ENCODE data around the gene NRXN3.

NRXN3 gene

DNA sequence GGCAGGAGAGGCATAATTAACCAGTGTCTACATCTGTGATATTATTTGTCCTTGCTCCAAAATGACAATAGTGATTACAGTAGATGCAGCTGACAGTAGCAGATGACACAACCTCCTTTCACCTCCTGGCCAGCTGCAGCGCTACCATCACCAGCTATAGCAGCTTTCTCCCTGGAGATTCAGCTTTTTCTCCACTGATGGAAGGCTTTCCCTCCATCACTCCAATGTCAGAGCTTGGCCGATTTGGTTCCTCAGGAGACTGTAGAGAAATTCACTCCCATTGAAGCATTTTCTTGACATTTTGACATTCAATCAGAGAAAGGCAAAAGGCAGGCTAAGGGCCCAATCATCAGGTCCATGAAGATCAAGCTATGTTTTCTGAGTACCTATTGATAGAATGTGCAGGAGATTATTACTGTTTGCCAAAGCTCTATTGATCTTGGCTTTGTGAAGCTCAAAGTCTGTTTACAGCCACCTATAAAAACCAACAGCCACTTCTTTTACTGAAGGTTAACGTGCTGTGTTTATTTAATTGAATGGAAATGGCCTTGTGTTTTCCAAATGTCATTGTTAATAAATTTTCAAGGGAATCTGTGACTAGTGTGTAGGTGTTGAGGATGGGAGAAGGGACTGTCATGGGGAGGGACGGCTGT lies 1256.1 kb downstream of the NRXN3 start:
- TF ChIP-seq CTCF (IDR thresholded peaks at IDR 0.05; ENCODE audit: low read depth, low read length), result no peak
- no peak overlapping the region for H3K4me3 ChIP-seq (ENCODE audit: low read depth, low read length)

DNA sequence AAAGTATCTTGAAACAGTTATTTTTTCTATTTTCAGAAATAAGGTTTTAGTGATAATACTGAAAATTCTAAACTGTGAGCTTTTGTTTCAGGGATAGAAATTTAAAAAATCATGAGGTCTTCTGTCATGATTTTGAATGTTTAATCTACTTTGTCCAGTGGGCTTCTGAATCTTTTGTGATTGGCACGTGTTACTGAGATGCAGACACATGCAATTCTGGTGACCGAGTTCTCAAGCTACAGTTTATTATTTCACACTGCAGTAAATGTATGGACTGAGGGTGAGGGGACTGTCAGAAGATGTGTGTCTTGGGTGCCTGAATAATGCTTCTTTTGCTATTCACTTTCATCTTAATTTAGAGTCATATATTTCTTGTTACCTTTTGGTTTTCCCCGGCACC lies 1262.5 kb downstream of the NRXN3 start:
- no peak for TF ChIP-seq CTCF (IDR thresholded peaks at IDR 0.05; ENCODE audit: low read depth, low read length)
- no peak overlapping the region for H3K4me3 ChIP-seq (ENCODE audit: low read depth, low read length)

DNA sequence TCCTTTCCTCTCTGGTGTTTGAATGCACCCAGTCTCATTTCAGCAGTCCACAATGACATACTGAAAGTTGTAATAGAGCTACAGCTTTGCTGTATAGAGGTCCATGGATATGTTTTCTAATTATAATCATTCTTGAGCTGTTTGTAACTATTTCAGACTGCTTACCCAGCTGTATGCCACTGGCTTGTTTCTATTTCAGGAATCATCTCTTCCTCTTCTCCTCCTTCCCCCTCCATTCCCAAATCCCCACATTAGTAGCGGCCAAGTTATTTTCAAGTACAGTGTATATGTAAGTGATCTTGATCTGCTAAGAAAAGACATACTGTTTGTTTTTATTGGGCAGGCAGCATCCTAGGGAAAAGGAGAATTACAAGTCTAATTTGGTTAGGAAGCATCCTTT lies 1266.2 kb downstream of the NRXN3 start:
- no peak for TF ChIP-seq CTCF (IDR thresholded peaks at IDR 0.05; ENCODE audit: low read depth, low read length)
- no peak overlapping the region for H3K4me3 ChIP-seq (ENCODE audit: low read depth, low read length)

DNA sequence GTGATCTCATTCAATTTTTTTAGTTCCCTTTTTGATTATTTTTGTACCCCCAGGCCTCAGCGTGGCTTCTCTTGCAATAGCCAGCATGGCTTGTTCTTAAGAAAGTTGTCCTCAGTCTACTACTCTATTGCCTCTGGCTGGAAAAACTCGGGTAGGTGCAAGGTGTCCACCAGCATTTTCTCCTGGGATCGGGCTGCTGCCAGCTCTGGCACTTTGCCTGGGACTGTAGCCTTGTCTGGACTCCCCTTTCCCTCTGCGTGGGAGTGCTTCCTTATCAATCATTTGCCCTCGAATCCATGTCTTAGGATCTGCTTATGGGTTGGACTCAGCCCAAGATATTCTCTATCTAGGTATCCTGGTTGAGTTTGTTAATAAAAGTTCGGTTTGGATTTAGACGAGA lies 1267.8 kb downstream of the NRXN3 start:
- no peak overlapping the region for H3K4me3 ChIP-seq (ENCODE audit: low read depth, low read length)
- no peak for TF ChIP-seq CTCF (IDR thresholded peaks at IDR 0.05; ENCODE audit: low read depth, low read length)

DNA sequence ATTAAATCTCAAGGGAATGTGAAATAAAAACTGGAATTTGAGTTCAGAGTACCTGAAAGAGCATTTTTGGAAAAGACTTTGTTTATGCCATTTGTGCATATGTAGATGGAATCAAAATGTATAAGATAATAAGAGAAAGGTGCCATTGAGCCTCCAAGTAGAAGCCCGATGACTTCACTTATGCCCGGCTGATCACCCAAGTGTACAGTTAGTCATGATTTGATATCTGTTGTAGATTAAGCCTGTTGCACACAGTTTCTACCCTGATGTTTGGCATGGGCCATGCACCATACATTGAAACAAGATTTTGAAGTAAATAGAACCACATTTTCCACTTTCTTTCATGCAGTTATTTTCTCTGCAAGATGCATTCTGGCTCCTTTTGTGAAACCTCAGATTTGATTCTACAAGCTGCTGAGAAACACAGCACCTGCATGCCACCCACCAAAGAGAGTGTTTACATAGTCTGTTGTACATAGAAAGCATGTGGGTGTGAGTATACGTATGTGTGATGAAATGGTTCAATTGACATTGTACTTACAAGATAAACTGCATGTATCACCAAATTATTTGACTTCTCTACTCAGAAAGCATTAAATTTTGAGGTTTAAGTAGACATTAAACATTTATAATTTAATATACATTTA lies 1268.6 kb downstream of the NRXN3 start:
- no peak overlapping the region for H3K4me3 ChIP-seq (ENCODE audit: low read depth, low read length)
- no peak for TF ChIP-seq CTCF (IDR thresholded peaks at IDR 0.05; ENCODE audit: low read depth, low read length)

- TF ChIP-seq CTCF (IDR thresholded peaks at IDR 0.05; ENCODE audit: low read depth, low read length), result no peak
- no peak overlapping the region for H3K4me3 ChIP-seq (ENCODE audit: low read depth, low read length)
These were observed 1272.6 kb downstream of the NRXN3 start for GRCh38 chr14:79442786-79443185.

- H3K4me3 ChIP-seq (ENCODE audit: low read depth, low read length), result no peak overlapping the region
- no peak for TF ChIP-seq CTCF (IDR thresholded peaks at IDR 0.05; ENCODE audit: low read depth, low read length)
These were observed 1273.4 kb downstream of the NRXN3 start for GRCh38 chr14:79443602-79444001.

Data from WI38 (cell line).